Stomach (tissue), 4 donors: ENCODE measurements around the gene LAG3.

Experiments used
- POLR2A ChIP-seq, 4 donors: fragments of 450-650 bp; IDR thresholded peaks; one replicate each; pipeline ENCODE4 v1.6.1; 2016; ENCODE audit warnings: antibody characterized with exemption in 4 of 4, control low read depth in 2 of 4, mild to moderate bottlenecking in 1 of 4, moderate library complexity in 1 of 4
- POLR2AphosphoS5 ChIP-seq, 3 donors: sonication (generic); formaldehyde crosslinking; IDR thresholded peaks; one replicate each; pipeline ENCODE4 v1.6.1; 2016; ENCODE audit warnings: antibody characterized with exemption in 3 of 3
- TF ChIP-seq, protein P1 (sequence below), 7 experiments: fragments of 450-650 bp in 4 of 7; fragments of 200-600 bp in 3 of 7; sonication (generic) in 3 of 7; IDR thresholded peaks; one replicate each; pipeline ENCODE4 v1.5.1; 2016 to 2019; ENCODE audit warnings: antibody characterized with exemption in 7 of 7, control low read depth in 2 of 7, mild to moderate bottlenecking in 1 of 7

DNA sequence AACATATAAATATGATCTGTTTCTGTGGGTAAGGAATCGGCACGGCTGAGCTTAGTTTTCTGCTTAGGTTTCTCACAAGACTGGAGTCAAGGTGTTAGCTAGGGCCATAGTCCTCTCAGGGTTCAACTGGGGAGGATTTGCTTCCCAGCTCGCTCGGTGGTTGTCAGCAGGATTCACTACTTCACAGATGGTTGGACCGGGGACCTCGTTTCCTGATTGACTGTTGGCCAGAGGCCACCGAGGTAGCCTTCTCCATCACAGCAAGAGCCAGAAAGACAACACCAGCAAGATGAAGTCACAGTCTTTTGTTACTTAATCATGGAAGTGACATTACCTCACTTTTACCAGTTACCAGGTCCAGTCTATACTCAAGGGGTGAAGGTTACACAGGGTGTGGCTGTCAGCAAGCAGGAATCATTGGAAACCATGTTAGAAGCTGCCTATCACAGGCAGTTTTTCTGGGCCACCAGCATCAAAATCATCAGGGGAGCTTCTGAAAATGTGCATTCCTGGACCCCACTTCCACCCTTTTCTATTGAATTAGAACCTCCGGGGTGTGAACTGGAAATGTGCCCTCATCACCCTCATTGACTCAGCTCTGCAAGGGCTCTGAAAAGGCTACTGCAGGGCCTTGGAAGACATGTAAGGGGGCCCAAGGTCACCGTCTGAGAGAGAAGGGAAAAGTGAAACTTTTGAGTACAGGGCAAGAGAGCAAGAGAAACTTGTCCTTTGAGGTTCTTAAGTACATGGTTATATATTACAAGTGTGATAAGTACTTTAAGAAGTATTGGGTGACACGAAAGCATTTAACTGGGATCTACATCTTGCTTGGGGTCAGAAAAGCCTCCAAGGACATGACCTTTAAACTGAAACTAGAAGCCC is 37.6 kb upstream of the LAG3 start:
- TF ChIP-seq, protein P1, sequence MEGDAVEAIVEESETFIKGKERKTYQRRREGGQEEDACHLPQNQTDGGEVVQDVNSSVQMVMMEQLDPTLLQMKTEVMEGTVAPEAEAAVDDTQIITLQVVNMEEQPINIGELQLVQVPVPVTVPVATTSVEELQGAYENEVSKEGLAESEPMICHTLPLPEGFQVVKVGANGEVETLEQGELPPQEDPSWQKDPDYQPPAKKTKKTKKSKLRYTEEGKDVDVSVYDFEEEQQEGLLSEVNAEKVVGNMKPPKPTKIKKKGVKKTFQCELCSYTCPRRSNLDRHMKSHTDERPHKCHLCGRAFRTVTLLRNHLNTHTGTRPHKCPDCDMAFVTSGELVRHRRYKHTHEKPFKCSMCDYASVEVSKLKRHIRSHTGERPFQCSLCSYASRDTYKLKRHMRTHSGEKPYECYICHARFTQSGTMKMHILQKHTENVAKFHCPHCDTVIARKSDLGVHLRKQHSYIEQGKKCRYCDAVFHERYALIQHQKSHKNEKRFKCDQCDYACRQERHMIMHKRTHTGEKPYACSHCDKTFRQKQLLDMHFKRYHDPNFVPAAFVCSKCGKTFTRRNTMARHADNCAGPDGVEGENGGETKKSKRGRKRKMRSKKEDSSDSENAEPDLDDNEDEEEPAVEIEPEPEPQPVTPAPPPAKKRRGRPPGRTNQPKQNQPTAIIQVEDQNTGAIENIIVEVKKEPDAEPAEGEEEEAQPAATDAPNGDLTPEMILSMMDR (IDR thresholded peaks at IDR 0.05), result no peak
- no peak for TF ChIP-seq POLR2A (IDR thresholded peaks at IDR 0.05)
- no peak for TF ChIP-seq POLR2AphosphoS5 (IDR thresholded peaks at IDR 0.05)
